Type B pancreatic cell (in vitro differentiated cells): ENCODE data around the gene VIPR1. TPM values are rescaled to one million over a fixed set of nuclear protein-coding genes. Genes with fewer than 3 reads are reported as not detected.

Source experiments
- DNase-seq: peaks from one replicate; pipeline ENCODE4 v3.0.0; 2021; ENCODE audit warnings: mixed read lengths; ENCODE audit not compliant: unreplicated experiment; ENCODE audit errors: extremely low spot score
- H3K27ac Mint-ChIP-seq: 2 replicates; pipeline ENCODE4 v1.8.0; 2021; ENCODE audit warnings: mild to moderate bottlenecking, mixed read lengths
- H3K27me3 Mint-ChIP-seq: 2 replicates; pipeline ENCODE4 v1.8.0; 2021; ENCODE audit warnings: mixed read lengths
- H3K36me3 Mint-ChIP-seq: 2 replicates; pipeline ENCODE4 v1.8.0; 2021; ENCODE audit warnings: mixed read lengths
- H3K4me1 Mint-ChIP-seq: one replicate; pipeline ENCODE4 v1.8.0; 2021; ENCODE audit warnings: mixed read lengths; ENCODE audit not compliant: unreplicated experiment
- H3K4me3 Mint-ChIP-seq: 2 replicates; pipeline ENCODE4 v1.8.0; 2021; ENCODE audit warnings: mild to moderate bottlenecking, mixed read lengths
- H3K9me3 Mint-ChIP-seq: 2 replicates; pipeline ENCODE4 v1.8.0; 2021; ENCODE audit warnings: mixed read lengths
- CTCF ChIP-seq: fragments of 200-600 bp; sonication (generic); conservative IDR thresholded peaks from 2 replicates; pipeline ENCODE4 v1.5.0; 2021; ENCODE audit warnings: antibody characterized with exemption, mild to moderate bottlenecking
- total RNA-seq: library from RNA; stranded (reverse); gene quantifications from 2 replicates; pipeline ENCODE4 v1.2.1, GENCODE V29; 2021; ENCODE audit warnings: low replicate concordance

Gene VIPR1
- total RNA-seq, 1 donor from 2014 or later, result 4.7 TPM

DNA sequence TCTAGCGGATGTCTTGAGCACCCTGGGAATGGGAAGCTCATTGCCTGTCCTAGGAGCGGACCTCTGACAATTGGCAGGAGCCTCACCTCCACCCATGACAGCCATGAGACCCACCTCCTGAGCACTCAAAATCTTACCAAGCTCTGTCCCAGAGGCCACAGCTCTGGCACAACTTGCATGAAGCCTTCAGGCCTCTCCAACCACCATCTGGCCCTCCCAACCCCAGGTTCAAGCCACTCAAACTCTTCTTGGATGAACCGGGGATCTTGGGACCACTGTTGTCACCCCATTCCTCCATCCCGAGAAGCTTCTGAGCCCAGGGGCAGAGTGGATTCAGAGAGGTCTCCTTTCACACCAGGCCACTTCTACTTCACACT, 1.5 kb downstream of the VIPR1 start:
- Mint-ChIP-seq H3K9me3 (no peaks in the 10 kb centered on the region), H3K4me3 (peak overlapping the region; percentile 75), H3K4me1 (peaks cover 7% of the 10 kb centered on the region), H3K27me3 (peaks cover 65% of the 10 kb centered on the region), H3K27ac (no peak overlapping the region), H3K36me3 (no peaks in the 10 kb centered on the region)
- DNase-seq, result peak; percentile 29
- no peak for TF ChIP-seq CTCF

- no peaks in the 10 kb centered on the region for H3K36me3 Mint-ChIP-seq
- H3K4me3 Mint-ChIP-seq, result peak overlapping the region; percentile 75
- peaks cover 7% of the 10 kb centered on the region for H3K4me1 Mint-ChIP-seq
- no peaks in the 10 kb centered on the region for H3K9me3 Mint-ChIP-seq
- no peak for TF ChIP-seq CTCF
- H3K27me3 Mint-ChIP-seq, result peaks cover 62% of the 10 kb centered on the region
- peak; percentile 45 for DNase-seq
- no peak overlapping the region for H3K27ac Mint-ChIP-seq
These were observed 2.1 kb downstream of the VIPR1 start for GRCh38 chr3:42504334-42505127.

DNA sequence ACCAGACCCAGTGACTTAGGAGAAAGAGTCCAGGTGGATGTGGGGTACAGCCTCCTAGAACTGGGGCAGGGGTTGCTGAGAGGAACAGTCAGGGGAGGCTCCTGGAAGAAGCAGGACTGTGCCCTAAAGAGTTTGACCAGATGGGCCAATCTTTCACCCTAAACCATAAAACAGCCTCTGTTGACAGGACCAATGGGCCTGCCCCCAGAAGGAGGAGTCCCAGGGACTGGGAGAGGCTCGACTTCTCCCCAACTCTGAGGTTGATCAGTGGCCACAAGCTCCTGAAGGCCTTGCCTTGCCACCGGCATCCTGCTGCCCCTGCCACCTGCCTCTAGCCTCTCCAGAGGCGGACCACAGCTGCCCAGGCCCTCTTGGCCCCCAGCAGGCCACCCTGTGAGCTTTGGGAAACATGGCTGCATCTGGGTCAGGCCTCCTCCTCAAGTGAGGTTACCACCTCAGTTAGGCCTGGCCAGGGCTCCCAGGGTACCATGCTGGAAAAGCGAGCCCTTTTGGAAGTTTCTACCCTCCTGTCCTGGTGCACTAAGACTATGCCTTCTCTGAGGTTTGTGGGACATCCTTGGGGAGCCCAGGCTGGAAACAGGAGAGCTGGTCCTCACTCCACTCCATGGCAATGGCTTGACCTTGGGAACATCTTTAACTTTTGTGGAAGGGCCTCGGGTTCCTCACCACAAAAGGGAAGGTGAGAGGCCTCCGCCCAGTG, 2.8 kb downstream of the VIPR1 start:
- no peaks in the 10 kb centered on the region for H3K36me3 Mint-ChIP-seq
- DNase-seq, result peak; percentile 48
- peaks cover 60% of the 10 kb centered on the region for H3K27me3 Mint-ChIP-seq

GRCh38 chr3:42505849-42506410, 3.5 kb downstream of the VIPR1 start:
- Mint-ChIP-seq H3K36me3 (no peaks in the 10 kb centered on the region), H3K9me3 (no peaks in the 10 kb centered on the region), H3K27ac (no peak overlapping the region), H3K4me3 (no peak overlapping the region), H3K27me3 (peaks cover 54% of the 10 kb centered on the region), H3K4me1 (peaks cover 7% of the 10 kb centered on the region)
- no peak for TF ChIP-seq CTCF
- DNase-seq, result peak; percentile 32

More for the DNA sequence above, 2.8 kb downstream of the VIPR1 start:
- no peaks in the 10 kb centered on the region for H3K9me3 Mint-ChIP-seq
- no peak overlapping the region for H3K27ac Mint-ChIP-seq
- no peak for TF ChIP-seq CTCF
- no peak overlapping the region for H3K4me3 Mint-ChIP-seq
- H3K4me1 Mint-ChIP-seq, result peaks cover 7% of the 10 kb centered on the region

DNA sequence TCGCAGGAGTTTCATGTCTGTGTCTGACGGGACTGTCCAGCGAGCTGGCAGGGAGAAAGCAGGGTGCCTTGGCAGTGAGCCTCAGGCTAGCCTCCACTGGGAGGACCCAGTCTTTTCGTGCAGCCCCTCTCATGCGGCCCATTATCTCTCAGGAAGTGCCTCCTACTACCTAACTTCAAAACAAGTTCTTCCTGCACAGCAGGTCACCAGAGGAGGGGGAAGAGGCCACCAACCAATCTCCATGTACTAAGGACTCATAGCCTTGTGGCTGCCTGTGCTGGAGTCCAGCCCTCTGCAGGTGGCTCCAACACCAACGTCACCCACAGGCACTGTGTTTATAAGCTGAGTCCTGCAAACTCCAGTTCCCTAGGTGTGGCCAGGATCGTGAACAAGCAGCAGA, 4.8 kb downstream of the VIPR1 start:
- Mint-ChIP-seq H3K9me3 (no peaks in the 10 kb centered on the region), H3K27ac (peak overlapping the region; percentile 76), H3K36me3 (no peaks in the 10 kb centered on the region), H3K4me1 (peaks cover 7% of the 10 kb centered on the region), H3K27me3 (peaks cover 42% of the 10 kb centered on the region), H3K4me3 (peak overlapping the region; percentile 17)
- no peak for DNase-seq
- no peak for TF ChIP-seq CTCF
